Measurements from ENCODE around the gene XYLT1. TPM values are rescaled to one million over a fixed set of nuclear protein-coding genes. Genes with fewer than 3 reads are reported as not detected.

The XYLT1 gene
- total RNA-seq, 1 experiment from 2014 or later, result 25.0 TPM

DNA sequence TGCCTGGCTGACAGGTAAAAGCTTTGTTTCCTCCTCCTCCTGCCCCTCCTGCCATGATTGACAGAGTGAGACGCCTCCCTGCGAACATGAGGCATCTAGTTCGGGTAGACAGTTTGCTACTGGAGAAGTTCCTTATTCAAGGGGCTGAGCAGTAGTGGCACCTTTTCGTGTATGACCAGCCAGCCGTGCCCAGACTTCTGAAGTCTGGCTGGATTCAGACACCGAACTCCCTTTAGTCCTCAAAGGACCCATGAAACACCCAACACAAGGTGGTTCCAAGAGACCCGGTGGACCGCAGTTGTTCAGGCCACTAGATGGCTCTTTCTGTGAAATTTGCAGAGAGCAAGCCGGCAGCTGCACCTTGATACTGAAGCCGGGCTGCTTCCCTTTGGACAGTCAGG is 192.8 kb downstream of the XYLT1 start:
- no peak for TF ChIP-seq GTF2I (CRISPR knock-in tag; conservative IDR thresholded peaks at IDR 0.05)
- 0 out of 2 replicates have a peak, but pooled peaks have one; percentile 19 for TF ChIP-seq ETV6 (CRISPR knock-in tag; IDR thresholded peaks at IDR 0.05)
- ChIA-PET POLR2A (no interaction called here), CTCF (interaction anchor here (0.6 to 4.2 kb wide), 19 partner anchors 9 to 190 kb away, joined by 3 to 57 read pairs (median 4); no protein-coding TSS in a partner anchor)
- Mint-ChIP-seq H3K9me3 (no peaks in the 10 kb centered on the region), H3K36me3 (no peaks in the 10 kb centered on the region), H3K27me3 (ENCODE audit: low read depth) (no peaks in the 10 kb centered on the region), H3K4me3 (no peak overlapping the region), H3K4me1 (peaks cover 27% of the 10 kb centered on the region), H3K27ac (no peak overlapping the region)
- peak; percentile 83 for ATAC-seq
- DNase-seq (ENCODE audit: low spot score), result peak; percentile 62

DNA sequence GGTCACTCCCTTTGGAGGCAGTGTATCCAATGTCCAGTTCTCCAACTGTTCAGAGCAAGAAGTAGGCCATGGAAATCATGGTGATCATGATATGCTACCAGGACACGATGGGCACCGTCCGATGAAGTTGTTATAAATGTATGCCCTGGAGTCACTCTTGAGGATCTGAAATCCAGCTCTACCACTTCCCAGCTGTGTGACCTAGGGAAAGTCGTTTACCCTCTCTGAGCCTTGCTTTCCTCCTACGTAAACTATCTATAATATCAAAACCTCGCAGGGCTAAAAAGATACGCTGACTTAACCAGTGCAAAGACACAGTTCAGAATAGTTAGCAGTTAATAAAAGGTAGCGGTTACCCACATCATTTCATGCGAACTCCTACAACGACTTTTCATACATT is 194.2 kb downstream of the XYLT1 start:
- ATAC-seq (no peak), DNase-seq (ENCODE audit: low spot score) (no peak)
- TF ChIP-seq NR3C1 (CRISPR knock-in tag; conservative IDR thresholded peaks at IDR 0.05; ENCODE audit: low read depth), result no peak
- TF ChIP-seq ZNF219 (CRISPR knock-in tag; IDR thresholded peaks at IDR 0.05; ENCODE audit: borderline replicate concordance), result no peak
- TF ChIP-seq ZNF138 (CRISPR knock-in tag; conservative IDR thresholded peaks at IDR 0.05), result no peak
- no peak for TF ChIP-seq ZNF317 (CRISPR knock-in tag; IDR thresholded peaks at IDR 0.05; ENCODE audit: borderline replicate concordance, low read depth)
- no peak for TF ChIP-seq SMAD3 (CRISPR knock-in tag; IDR thresholded peaks at IDR 0.05; ENCODE audit: borderline replicate concordance)
- no peak for TF ChIP-seq SP1 (CRISPR knock-in tag; conservative IDR thresholded peaks at IDR 0.05)
- TF ChIP-seq, protein P1, sequence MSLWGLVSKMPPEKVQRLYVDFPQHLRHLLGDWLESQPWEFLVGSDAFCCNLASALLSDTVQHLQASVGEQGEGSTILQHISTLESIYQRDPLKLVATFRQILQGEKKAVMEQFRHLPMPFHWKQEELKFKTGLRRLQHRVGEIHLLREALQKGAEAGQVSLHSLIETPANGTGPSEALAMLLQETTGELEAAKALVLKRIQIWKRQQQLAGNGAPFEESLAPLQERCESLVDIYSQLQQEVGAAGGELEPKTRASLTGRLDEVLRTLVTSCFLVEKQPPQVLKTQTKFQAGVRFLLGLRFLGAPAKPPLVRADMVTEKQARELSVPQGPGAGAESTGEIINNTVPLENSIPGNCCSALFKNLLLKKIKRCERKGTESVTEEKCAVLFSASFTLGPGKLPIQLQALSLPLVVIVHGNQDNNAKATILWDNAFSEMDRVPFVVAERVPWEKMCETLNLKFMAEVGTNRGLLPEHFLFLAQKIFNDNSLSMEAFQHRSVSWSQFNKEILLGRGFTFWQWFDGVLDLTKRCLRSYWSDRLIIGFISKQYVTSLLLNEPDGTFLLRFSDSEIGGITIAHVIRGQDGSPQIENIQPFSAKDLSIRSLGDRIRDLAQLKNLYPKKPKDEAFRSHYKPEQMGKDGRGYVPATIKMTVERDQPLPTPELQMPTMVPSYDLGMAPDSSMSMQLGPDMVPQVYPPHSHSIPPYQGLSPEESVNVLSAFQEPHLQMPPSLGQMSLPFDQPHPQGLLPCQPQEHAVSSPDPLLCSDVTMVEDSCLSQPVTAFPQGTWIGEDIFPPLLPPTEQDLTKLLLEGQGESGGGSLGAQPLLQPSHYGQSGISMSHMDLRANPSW (CRISPR knock-in tag; conservative IDR thresholded peaks at IDR 0.05; ENCODE audit: low read depth), result no peak
- TF ChIP-seq PRRX2 (CRISPR knock-in tag; IDR thresholded peaks at IDR 0.05), result no peak
- TF ChIP-seq CBFB (CRISPR knock-in tag; IDR thresholded peaks at IDR 0.05; ENCODE audit: low read depth), result no peak
- no peak for TF ChIP-seq ZNF532 (CRISPR knock-in tag; IDR thresholded peaks at IDR 0.05; ENCODE audit: borderline replicate concordance)
- no peak for TF ChIP-seq RORB (CRISPR knock-in tag; IDR thresholded peaks at IDR 0.05)
- no peak for TF ChIP-seq ATF2 (CRISPR knock-in tag; IDR thresholded peaks at IDR 0.05; ENCODE audit: borderline replicate concordance, low read depth)
- TF ChIP-seq JUN (CRISPR knock-in tag; IDR thresholded peaks at IDR 0.05), result no peak
- TF ChIP-seq, protein P2, sequence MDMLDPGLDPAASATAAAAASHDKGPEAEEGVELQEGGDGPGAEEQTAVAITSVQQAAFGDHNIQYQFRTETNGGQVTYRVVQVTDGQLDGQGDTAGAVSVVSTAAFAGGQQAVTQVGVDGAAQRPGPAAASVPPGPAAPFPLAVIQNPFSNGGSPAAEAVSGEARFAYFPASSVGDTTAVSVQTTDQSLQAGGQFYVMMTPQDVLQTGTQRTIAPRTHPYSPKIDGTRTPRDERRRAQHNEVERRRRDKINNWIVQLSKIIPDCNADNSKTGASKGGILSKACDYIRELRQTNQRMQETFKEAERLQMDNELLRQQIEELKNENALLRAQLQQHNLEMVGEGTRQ (CRISPR knock-in tag; IDR thresholded peaks at IDR 0.05), result no peak
- no peak for TF ChIP-seq IRF2 (CRISPR knock-in tag; IDR thresholded peaks at IDR 0.05; ENCODE audit: borderline replicate concordance, low read depth)
- H3K27me3 Mint-ChIP-seq (ENCODE audit: low read depth), result no peaks in the 10 kb centered on the region
- H3K4me3 Mint-ChIP-seq, result no peak overlapping the region
- ChIA-PET CTCF (interaction anchor here (0.6 to 4.2 kb wide), 2 partner anchors 15 to 191 kb away, joined by 3 to 57 read pairs; no protein-coding TSS in a partner anchor), POLR2A (no interaction called here)
- H3K9me3 Mint-ChIP-seq, result no peaks in the 10 kb centered on the region
- no peaks in the 10 kb centered on the region for H3K36me3 Mint-ChIP-seq
- H3K4me1 Mint-ChIP-seq, result peaks cover 29% of the 10 kb centered on the region
- no peak overlapping the region for H3K27ac Mint-ChIP-seq
